GM19463 (cell line): Measurements from ENCODE around the gene ASIC4.

ENCODE experiments used
- ATAC-seq: cut with Tn5 transposase; IDR thresholded peaks from one replicate; pipeline ENCODE4 v1.9.1; 2021; ENCODE audit warnings: mild to moderate bottlenecking, moderate library complexity; ENCODE audit not compliant: unreplicated experiment

Gene ASIC4

GRCh38 chr2:219565130-219566080 lies 51.1 kb downstream of the ASIC4 start:
- ATAC-seq: no peak

DNA sequence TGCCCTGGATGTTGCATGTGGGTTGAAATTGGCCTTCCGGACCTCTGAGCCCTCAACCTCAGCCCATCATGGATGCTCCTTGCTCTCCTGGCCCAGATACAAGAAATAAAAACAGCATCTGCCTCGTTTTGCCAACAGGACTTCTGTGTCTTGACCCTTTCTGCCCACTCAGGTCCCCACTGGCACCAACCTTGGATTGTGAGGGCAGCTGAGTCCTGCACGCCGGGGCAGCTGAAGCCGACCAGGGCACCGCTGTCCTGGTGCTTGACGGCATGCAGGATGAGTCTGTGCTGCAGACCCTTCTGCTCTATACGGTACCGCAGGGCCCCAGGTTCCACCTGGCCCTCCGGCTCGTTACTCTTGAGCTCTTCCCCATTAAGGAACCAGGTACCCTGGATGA lies 52.4 kb downstream of the ASIC4 start:
- no peak for ATAC-seq

- ATAC-seq: no peak
These were observed 52.8 kb downstream of the ASIC4 start for GRCh38 chr2:219567131-219567530.

- ATAC-seq: no peak
These were observed 53.6 kb downstream of the ASIC4 start for GRCh38 chr2:219567791-219568361.

DNA sequence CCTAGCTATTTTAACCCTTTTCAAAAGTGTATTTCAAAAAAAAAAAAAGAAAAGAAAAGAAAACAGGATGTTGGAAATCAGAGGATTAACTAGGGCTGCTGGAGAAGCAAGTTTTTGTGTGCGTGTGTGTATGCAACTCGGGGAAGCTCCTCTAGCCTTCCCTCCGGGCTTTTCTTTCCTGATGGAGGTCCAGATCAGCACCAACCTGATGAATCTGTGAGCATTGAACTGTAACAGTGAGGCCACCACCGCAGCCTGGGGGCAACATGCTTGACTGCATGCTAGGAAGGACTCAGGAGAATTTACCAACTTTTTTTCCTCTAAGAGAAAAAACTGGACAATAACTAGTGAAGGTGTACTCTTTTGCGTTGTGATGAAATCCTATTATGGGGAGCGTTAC lies 54.8 kb downstream of the ASIC4 start:
- ATAC-seq: no peak

DNA sequence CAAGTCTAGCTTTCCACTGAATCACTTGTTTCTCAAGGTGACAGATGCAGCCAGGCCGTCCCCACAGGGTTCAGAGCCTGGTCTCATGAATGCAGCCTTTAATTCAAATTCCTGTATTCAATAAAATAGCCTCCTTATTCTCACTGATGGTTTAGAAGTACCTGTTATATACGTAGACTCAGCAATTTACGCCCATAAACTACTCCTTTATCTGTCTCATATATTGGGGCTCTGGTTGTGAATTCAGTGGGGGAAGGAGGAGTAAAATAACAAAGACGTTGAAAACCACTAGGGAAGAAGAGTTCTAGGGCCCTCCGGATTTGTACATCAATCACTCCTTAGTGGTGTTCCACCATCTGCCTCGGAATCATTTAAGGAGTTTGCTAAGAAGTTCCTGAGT lies 55.4 kb downstream of the ASIC4 start:
- no peak for ATAC-seq

GRCh38 chr2:219570194-219570923 lies 56.1 kb downstream of the ASIC4 start:
- ATAC-seq: no peak

DNA sequence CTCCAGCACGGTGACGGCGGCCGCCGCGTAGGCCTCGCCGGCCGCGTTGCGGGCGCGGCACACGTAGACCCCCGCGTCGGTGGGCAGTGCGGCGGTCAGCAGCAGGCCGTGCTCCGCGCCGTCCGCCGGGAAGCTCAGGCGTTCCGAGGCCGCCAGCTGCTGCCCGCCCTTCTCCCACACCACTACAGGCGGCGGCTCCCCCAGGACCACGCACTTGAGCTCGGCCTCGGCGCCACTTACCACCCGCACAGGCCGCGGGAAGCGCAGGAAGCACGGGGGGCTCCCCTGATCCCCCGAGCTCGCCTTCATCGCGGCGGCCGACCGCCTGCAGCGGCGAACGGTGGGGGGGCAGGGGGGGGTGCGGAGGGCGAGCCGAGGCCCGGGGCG lies 56.6 kb downstream of the ASIC4 start:
- ATAC-seq: no peak

GRCh38 chr2:219571311-219572236 lies 57.3 kb downstream of the ASIC4 start, which contains the start of gene OBSL1:
TSS of gene OBSL1 (minus strand) at chr2:219571539. CDS start at chr2:219571232, 307 bp downstream.
- no peak for ATAC-seq

DNA sequence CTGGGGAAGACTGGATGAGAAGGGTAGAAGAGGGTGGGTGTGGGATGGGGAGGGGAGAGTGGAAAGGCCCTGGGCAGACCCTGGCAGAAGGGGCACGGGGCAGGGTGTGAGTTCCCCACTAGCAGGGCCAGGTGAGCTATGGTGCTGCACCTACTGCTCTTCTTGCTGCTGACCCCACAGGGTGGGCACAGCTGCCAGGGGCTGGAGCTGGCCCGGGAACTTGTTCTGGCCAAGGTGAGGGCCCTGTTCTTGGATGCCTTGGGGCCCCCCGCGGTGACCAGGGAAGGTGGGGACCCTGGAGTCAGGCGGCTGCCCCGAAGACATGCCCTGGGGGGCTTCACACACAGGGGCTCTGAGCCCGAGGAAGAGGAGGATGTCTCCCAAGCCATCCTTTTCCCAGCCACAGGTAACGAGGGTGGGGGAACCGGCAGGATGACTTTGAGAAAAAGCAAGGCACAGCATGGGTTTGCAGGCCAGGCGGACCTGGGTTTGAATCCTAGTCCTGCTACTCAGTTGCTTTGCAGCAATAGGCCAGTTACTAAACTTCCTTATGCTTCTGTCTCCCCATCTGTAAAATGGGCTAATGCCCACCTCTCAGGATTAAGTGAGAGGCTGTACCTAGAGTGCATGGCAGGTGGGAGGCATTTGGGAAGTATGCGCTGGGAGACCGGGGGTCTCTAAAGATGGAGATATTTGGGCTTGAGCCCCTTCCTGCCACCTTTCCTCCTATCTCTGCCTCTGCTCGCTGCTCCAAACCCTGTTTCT lies 58.1 kb downstream of the ASIC4 start, which contains the start of gene INHA:
Gene INHA, plus strand, starts transcription at position 74 of the 765 bp plus-strand sequence. Its CDS starts 65 bp downstream, at position 139.
- no peak for ATAC-seq

GRCh38 chr2:219573166-219573565 lies 58.9 kb downstream of the ASIC4 start:
- ATAC-seq: no peak

GRCh38 chr2:219574484-219575311 lies 60.4 kb downstream of the ASIC4 start:
- ATAC-seq: no peak

DNA sequence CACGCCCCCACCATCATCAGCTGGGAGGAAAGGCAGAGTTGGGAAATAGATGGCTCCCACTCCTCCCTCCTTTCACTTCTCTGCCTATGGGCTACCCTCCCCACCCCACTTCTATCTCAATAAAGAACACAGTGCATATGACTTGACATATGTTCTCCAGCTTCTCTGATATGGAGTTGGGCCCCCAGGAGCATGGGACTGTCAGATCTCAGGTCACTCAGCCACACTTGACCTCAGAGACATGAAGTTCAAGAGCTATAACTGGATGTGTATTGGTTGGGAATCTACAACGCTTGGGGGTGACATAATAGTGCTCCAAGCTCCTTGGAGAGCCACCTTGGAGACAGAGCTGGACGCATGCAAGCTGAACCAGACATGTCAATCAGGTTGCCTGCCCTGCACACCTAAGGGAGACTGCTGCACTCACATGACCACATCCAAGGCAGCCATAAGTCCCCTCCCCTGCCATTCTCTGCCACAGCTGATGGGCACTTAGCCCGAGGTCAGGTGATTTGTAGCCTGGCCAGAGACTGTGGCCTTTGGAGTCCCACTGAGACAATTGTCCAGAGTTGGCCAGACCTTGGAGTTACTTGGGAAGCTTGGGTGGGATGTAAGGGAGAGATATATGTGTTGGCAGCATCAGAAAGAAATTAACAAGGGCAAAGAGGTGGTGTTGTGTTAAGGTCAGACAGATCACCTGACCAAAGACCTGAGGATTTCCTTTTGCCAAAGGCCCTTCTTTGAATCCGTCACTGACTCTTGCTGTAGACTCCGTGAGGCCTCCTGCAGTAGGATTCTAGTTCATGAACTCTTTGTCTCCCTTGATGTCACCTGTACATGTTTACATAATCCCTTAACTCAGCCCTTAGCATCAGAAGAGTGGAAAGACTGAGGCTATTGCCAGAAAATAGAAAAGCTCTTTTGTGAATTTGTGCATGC lies 61.6 kb downstream of the ASIC4 start:
- ATAC-seq: no peak

GRCh38 chr2:219576505-219577388 lies 62.5 kb downstream of the ASIC4 start:
- no peak for ATAC-seq

GRCh38 chr2:219578811-219579613 lies 64.7 kb downstream of the ASIC4 start:
- ATAC-seq: no peak

DNA sequence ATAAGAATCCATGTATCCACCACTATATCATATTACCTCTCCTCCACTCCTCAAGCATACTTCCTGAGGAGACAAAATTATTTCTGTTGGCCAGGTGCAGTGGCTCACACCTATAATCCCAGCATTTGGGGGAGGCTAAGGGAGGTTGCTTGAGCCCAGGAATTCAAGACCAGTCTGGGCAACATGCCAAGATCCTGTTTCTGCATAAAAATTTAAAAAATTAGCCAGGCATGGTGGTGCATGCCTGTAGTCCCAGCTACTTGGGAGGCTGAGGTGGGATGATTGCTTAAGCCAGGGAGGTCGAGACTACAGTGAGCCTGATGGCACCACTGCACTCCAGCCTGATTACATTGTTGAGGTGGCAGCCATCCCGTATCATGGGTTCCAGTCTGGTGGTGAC lies 67.1 kb downstream of the ASIC4 start:
- no peak for ATAC-seq
